Measurements from ENCODE around the gene DACT3. TPM values are rescaled to one million over a fixed set of nuclear protein-coding genes. Genes with fewer than 3 reads are reported as not detected.

DACT3 gene
- total RNA-seq, 4 donors from 2014 or later: 0.68 to 1.8 (median 1.2) TPM

GRCh38 chr19:46634656-46635218 lies 26.2 kb downstream of the DACT3 start:
- WGBS: 8% methylated on average over 23 of the region's 23 CpGs
- Histone ChIP-seq H3K4me3 (peak overlapping the region; percentile 31), H3K27ac (no peak overlapping the region), H3K9me3 (no peaks in the 10 kb centered on the region), H3K27me3 (peaks cover 19% of the 10 kb centered on the region), H3K4me1 (peaks cover 61% of the 10 kb centered on the region), H3K36me3 (no peaks in the 10 kb centered on the region)
- DNase-seq (ENCODE audit: low spot score in 2 of 2): no peak
- no peak for TF ChIP-seq POLR2AphosphoS5 (IDR thresholded peaks at IDR 0.05)

GRCh38 chr19:46634045-46634655 lies 26.8 kb downstream of the DACT3 start:
- Histone ChIP-seq H3K9me3 (no peaks in the 10 kb centered on the region), H3K36me3 (no peaks in the 10 kb centered on the region), H3K4me3 (peak overlapping the region; percentile 31), H3K4me1 (peaks cover 56% of the 10 kb centered on the region), H3K27ac (no peak overlapping the region), H3K27me3 (peaks cover 18% of the 10 kb centered on the region)
- peak; percentile 92 to 94 for DNase-seq (ENCODE audit: low spot score in 2 of 2)
- WGBS: 10% methylated on average over 28 of the region's 38 CpGs
- TF ChIP-seq CTCF (IDR thresholded peaks at IDR 0.05) (no peak), EP300 (IDR thresholded peaks at IDR 0.05) (no peak), POLR2A (IDR thresholded peaks at IDR 0.05) (no peak), POLR2AphosphoS5 (IDR thresholded peaks at IDR 0.05) (no peak)

- no peak for DNase-seq (ENCODE audit: low spot score in 2 of 2)
- H3K36me3 ChIP-seq: no peaks in the 10 kb centered on the region
- peaks cover 45% of the 10 kb centered on the region for H3K4me1 ChIP-seq
- peaks cover 18% of the 10 kb centered on the region for H3K27me3 ChIP-seq
- H3K4me3 ChIP-seq: no peak overlapping the region
- TF ChIP-seq CTCF (IDR thresholded peaks at IDR 0.05) (no peak), POLR2AphosphoS5 (IDR thresholded peaks at IDR 0.05) (no peak), POLR2A (IDR thresholded peaks at IDR 0.05) (no peak), EP300 (IDR thresholded peaks at IDR 0.05) (no peak)
- 93% methylated on average over 3 of the region's 3 CpGs for WGBS
- no peak overlapping the region for H3K27ac ChIP-seq
- H3K9me3 ChIP-seq: no peaks in the 10 kb centered on the region
These were observed 27.9 kb downstream of the DACT3 start for GRCh38 chr19:46633130-46633529.

- Histone ChIP-seq H3K36me3 (no peaks in the 10 kb centered on the region), H3K27ac (no peak overlapping the region), H3K27me3 (peaks cover 18% of the 10 kb centered on the region), H3K9me3 (no peaks in the 10 kb centered on the region), H3K4me1 (peaks cover 45% of the 10 kb centered on the region), H3K4me3 (no peak overlapping the region)
- no peak for TF ChIP-seq EP300 (IDR thresholded peaks at IDR 0.05)
- TF ChIP-seq POLR2AphosphoS5 (IDR thresholded peaks at IDR 0.05): no peak
- no peak for TF ChIP-seq POLR2A (IDR thresholded peaks at IDR 0.05)
- no peak for TF ChIP-seq CTCF (IDR thresholded peaks at IDR 0.05)
- whole genome bisulfite sequencing: 43% methylated on average over 5 of the region's 6 CpGs
- DNase-seq (ENCODE audit: low spot score in 2 of 2): no peak
These were observed 29.5 kb downstream of the DACT3 start for GRCh38 chr19:46631481-46631880.

GRCh38 chr19:46630586-46631205 lies 30.3 kb downstream of the DACT3 start:
- Histone ChIP-seq H3K27ac (no peak overlapping the region), H3K4me1 (peaks cover 50% of the 10 kb centered on the region), H3K4me3 (no peak overlapping the region), H3K27me3 (peaks cover 12% of the 10 kb centered on the region), H3K36me3 (no peaks in the 10 kb centered on the region), H3K9me3 (no peaks in the 10 kb centered on the region)
- no peak for DNase-seq (ENCODE audit: low spot score in 2 of 2)
- TF ChIP-seq EP300 (IDR thresholded peaks at IDR 0.05) (no peak), CTCF (IDR thresholded peaks at IDR 0.05) (no peak), POLR2AphosphoS5 (IDR thresholded peaks at IDR 0.05) (no peak), POLR2A (IDR thresholded peaks at IDR 0.05) (no peak)
- WGBS: 73% methylated on average over 14 of the region's 14 CpGs

All from suprapubic skin (tissue), 4 donors.